BJ (cell line): ENCODE measurements around the gene NMRAL1. TPM values are rescaled to one million over a fixed set of nuclear protein-coding genes. Genes with fewer than 3 reads are reported as not detected.

Source experiments
- CTCF ChIA-PET: fragments of 350-600 bp; formaldehyde crosslinking; extraction: SDS; loops from one replicate; lab custom pipeline; 2021; ENCODE audit warnings: antibody characterized with exemption, inconsistent platforms; lab: Yijun Ruan, JAX
- POLR2A ChIA-PET: fragments of 300-600 bp; sonication (Branson Sonifier 250); formaldehyde crosslinking; extraction: SDS; loops from one replicate; lab custom pipeline; 2021; ENCODE audit warnings: antibody characterized with exemption; lab: Charles Lee
- DNase-seq: peaks from one replicate; pipeline ENCODE4 v3.0.0-alpha.2; 2011; ENCODE audit warnings: low read depth
- H3K27me3 ChIP-seq: 2 replicates; pipeline ENCODE4 v1.6.0; 2011; ENCODE audit warnings: low read length; ENCODE audit not compliant: control insufficient read depth, insufficient read depth
- H3K36me3 ChIP-seq: 2 replicates; pipeline ENCODE4 v1.5.1; 2011; ENCODE audit warnings: low read length; ENCODE audit not compliant: control insufficient read depth, insufficient read depth
- H3K4me3 ChIP-seq: 2 replicates; pipeline ENCODE4 v1.5.1; 2011; ENCODE audit warnings: low read depth, mild to moderate bottlenecking, control low read depth, low read length
- polyA plus RNA-seq: library from polyadenylated mRNA; depleted of rRNA; stranded (reverse); fragments of >200 nt; gene quantifications from 2 replicates; pipeline ENCODE4 v1.2.3, GENCODE V29; 2011
- TF ChIP-seq, protein P1 (sequence below): IDR thresholded peaks from 2 replicates; pipeline ENCODE4 v1.5.1; 2011; ENCODE audit warnings: low read depth, mild to moderate bottlenecking, control low read depth, inconsistent platforms, low read length, moderate library complexity; ENCODE audit not compliant: insufficient read depth

Gene NMRAL1
- polyA plus RNA-seq, 1 experiment: 78.0 TPM

DNA sequence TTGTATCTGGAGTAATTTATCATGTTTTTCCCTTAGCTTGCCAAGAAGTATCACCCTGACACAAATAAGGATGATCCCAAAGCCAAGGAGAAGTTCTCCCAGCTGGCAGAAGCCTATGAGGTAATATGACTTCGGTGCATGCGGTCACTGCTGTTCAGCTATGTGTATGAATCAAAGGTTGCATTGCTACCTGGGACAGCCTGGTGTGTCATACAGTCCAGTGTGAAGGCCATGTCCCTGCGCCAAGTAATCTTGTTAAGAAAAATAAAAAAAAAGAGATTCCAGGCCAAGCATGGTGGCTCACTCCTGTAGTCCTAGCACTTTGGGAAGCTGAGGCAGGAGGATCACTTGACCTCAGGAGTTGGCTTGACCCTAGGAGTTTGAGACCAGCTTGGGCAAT is 37.1 kb downstream of the NMRAL1 start:
- no peak overlapping the region for H3K4me3 ChIP-seq
- POLR2A ChIA-PET: no interaction called here
- H3K27me3 ChIP-seq: no peaks in the 10 kb centered on the region
- DNase-seq: no peak
- H3K36me3 ChIP-seq: peaks cover 18% of the 10 kb centered on the region
- TF ChIP-seq, protein P1, sequence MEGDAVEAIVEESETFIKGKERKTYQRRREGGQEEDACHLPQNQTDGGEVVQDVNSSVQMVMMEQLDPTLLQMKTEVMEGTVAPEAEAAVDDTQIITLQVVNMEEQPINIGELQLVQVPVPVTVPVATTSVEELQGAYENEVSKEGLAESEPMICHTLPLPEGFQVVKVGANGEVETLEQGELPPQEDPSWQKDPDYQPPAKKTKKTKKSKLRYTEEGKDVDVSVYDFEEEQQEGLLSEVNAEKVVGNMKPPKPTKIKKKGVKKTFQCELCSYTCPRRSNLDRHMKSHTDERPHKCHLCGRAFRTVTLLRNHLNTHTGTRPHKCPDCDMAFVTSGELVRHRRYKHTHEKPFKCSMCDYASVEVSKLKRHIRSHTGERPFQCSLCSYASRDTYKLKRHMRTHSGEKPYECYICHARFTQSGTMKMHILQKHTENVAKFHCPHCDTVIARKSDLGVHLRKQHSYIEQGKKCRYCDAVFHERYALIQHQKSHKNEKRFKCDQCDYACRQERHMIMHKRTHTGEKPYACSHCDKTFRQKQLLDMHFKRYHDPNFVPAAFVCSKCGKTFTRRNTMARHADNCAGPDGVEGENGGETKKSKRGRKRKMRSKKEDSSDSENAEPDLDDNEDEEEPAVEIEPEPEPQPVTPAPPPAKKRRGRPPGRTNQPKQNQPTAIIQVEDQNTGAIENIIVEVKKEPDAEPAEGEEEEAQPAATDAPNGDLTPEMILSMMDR: no peak
- CTCF ChIA-PET: interaction anchor here (0.6 kb wide), 2 partner anchors 145 to 1443 kb away, joined by 3 to 4 read pairs; no protein-coding TSS in a partner anchor

DNA sequence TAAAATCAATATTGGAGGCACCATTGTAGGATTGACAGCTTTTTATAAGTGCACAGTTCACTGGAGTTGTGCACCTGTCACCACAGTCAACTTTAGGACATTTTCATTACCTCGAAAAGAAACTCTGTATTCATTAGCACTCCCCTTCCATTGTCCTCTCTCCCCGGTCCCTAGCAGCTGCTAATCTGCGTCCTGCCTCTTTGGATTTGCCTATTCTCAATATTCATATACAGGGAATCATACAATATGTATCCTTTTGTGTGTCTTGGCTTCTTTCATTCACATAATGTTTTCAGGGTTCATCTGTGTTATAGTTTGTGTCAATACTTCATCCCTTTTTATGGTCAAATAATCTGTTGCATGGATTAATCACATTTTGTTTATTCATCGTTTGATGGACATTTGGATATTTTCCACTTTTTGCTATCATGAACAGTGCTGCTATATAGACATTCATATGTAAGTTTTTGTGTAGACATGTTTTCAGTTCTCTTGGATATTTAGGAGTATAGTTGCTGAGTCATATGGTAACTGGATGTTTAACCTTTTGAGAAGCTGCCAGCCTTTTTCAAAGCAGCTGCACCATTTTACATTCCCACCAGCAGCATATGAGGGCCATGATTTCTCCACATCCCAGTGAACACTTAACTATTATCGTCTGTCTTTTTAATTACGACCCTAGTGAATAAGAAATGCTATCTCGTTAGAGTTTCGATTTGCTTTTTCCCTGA is 38.9 kb downstream of the NMRAL1 start:
- POLR2A ChIA-PET: no interaction called here
- H3K27me3 ChIP-seq: no peaks in the 10 kb centered on the region
- TF ChIP-seq, protein P1: no peak
- DNase-seq: no peak
- CTCF ChIA-PET: no interaction called here
- no peak overlapping the region for H3K4me3 ChIP-seq
- peaks cover 13% of the 10 kb centered on the region for H3K36me3 ChIP-seq

DNA sequence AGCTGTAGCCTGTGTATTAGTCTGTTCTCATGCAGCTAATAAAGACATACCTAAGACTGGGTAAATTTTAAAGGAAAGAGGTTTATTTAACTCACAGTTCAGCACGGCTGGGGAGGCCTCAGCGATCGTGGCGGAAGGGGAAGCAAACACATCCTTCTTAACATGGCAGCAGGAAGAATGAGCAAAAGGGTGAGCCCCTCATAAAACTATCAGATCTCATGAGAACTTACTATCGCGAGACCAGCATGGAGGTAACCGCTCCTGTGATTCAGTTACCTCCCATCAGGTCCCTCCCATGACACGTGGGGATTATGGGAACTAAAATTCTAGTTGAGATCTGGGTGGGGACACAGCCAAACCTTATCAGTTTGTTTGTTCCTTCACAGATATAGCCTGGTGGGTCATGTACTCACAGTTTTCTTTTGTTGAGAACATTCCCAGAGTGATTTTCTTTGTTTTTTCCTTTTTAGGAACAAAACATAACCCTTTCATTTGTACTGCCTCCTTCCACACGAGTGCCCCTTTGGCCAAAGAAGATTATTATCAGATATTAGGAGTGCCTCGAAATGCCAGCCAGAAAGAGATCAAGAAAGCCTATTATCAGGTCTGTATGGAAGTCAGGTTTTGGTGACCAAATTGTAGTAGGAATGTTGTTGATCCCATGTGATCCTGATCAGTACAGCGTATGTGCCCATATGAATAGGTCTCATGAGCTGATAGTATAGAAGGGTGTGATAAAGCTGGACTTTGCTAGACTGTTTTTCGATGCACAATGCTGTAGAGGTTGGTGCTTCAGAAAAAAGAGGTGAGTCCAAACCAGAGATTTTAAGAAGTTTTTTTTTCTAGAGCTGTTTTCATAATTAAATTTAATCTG is 40.3 kb downstream of the NMRAL1 start:
- Histone ChIP-seq H3K36me3 (peaks cover 9% of the 10 kb centered on the region), H3K4me3 (no peak overlapping the region), H3K27me3 (no peaks in the 10 kb centered on the region)
- DNase-seq: no peak
- ChIA-PET POLR2A (no interaction called here), CTCF (no interaction called here)
- TF ChIP-seq, protein P1: no peak

DNA sequence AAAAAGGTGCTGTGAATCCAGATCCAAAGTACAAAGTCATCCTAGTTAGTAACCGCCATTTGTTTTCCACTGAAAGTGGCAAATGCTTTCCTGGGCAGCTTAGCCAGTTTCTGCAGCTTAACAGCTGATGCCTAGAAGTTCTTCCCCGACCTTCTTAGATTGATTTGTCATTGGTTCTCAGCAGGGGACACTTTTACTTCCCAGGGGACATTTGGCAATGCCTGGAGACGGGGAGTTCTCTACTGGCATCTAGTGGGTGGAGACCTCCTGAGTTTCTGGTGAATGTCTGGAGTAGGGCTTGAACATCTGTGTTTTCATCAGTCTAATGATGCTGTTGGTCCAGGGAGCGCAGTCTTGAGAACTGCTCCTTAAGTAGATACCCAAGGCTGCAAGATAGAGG is 41.2 kb downstream of the NMRAL1 start:
- Histone ChIP-seq H3K27me3 (no peaks in the 10 kb centered on the region), H3K4me3 (no peak overlapping the region), H3K36me3 (peaks cover 9% of the 10 kb centered on the region)
- POLR2A ChIA-PET: no interaction called here
- TF ChIP-seq, protein P1: no peak
- CTCF ChIA-PET: interaction anchor here (0.6 kb wide), 1 partner anchor 10 kb away, joined by 3 read pairs; no protein-coding TSS in a partner anchor
- DNase-seq: no peak

DNA sequence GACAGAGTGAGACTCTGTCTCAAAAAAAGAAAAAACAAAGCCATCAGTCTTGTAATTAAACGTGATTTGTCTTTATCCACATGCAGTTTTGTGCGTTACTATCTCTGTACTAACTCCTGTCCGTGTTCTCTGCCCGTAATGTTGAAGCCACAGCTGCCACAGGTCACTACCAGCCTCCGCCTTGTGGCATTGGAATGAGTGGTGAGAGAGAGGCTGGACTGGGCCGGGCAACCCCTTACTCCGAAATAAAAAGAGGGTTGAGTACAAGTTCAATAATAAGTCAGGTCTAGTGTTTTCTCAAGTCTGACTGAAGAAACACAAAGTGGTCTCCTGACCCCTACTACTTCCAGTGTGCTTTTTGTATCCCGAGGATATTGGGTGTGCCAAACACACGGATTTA is 43.4 kb downstream of the NMRAL1 start:
- Histone ChIP-seq H3K27me3 (no peaks in the 10 kb centered on the region), H3K4me3 (no peak overlapping the region), H3K36me3 (peaks cover 4% of the 10 kb centered on the region; the same call in 1 of the 2 replicates)
- TF ChIP-seq, protein P1: no peak
- DNase-seq: no peak
- ChIA-PET CTCF (interaction anchor here (0.7 kb wide), 1 partner anchor 159 kb away, joined by 3 read pairs; no protein-coding TSS in a partner anchor), POLR2A (no interaction called here)
